Subcutaneous abdominal adipose tissue (tissue), 5 donors: ENCODE data around the gene UBAP2L.
A peak's percentile ranks its signal among the peaks of the same experiment; 100 is the strongest.
"Not testable (repeated sequence)": the region's sequence is repeated elsewhere in the genome, so short reads cannot be mapped to it uniquely, and the experiment has no call there.

ENCODE experiments used
- H3K27ac ChIP-seq: one replicate; pipeline ENCODE4 v1.7.0; 2013; ENCODE audit warnings: low read depth, mild to moderate bottlenecking, inconsistent platforms, low read length, moderate library complexity
- H3K27me3 ChIP-seq, 5 donors: one replicate each; pipeline ENCODE4 v1.7.0; 2013; ENCODE audit warnings: low read length in 5 of 5, inconsistent platforms in 1 of 5; ENCODE audit not compliant: control insufficient read depth in 5 of 5, insufficient read depth in 4 of 5
- H3K36me3 ChIP-seq, 5 donors: one replicate each; pipeline ENCODE4 v1.7.0; 2013; ENCODE audit warnings: low read length in 5 of 5; ENCODE audit not compliant: control insufficient read depth in 5 of 5, insufficient read depth in 5 of 5
- H3K4me1 ChIP-seq, 5 donors: one replicate each; pipeline ENCODE4 v1.7.0; 2013; ENCODE audit warnings: low read length in 5 of 5, mild to moderate bottlenecking in 3 of 5, moderate library complexity in 1 of 5; ENCODE audit not compliant: control insufficient read depth in 5 of 5, insufficient read depth in 5 of 5
- H3K4me3 ChIP-seq, 5 donors: one replicate each; pipeline ENCODE4 v1.7.0; 2013; ENCODE audit warnings: low read length in 5 of 5, low read depth in 1 of 5
- H3K9ac ChIP-seq, 5 donors: one replicate each; pipeline ENCODE4 v1.7.0; 2013; ENCODE audit warnings: low read length in 5 of 5, mild to moderate bottlenecking in 4 of 5, moderate library complexity in 3 of 5
- H3K9me3 ChIP-seq, 5 donors: one replicate each; pipeline ENCODE4 v1.7.0; 2013; ENCODE audit warnings: low read length in 5 of 5; ENCODE audit not compliant: control insufficient read depth in 5 of 5
- donor health status: healthy.
- donor health status: healthy.
- donor health status: healthy.
- donor health status: healthy.
- donor health status: healthy.

UBAP2L gene

GRCh38 chr1:154199563-154199879, 21.2 kb upstream of the UBAP2L start:
- peaks cover 3 to 10% (median 6%) of the 10 kb centered on the region in 5 donors for H3K4me1 ChIP-seq
- peaks cover 0 to 2% (median 0%) of the 10 kb centered on the region in 5 donors for H3K27me3 ChIP-seq
- no peak overlapping the region for H3K27ac ChIP-seq
- H3K36me3 ChIP-seq = no peaks in the 10 kb centered on the region
- peak overlapping the region in 1 of 5 donors; percentile 40 for H3K4me3 ChIP-seq
- H3K9ac ChIP-seq = peak overlapping the region in 2 of 5 donors; percentile 13 to 68
- no peaks in the 10 kb centered on the region for H3K9me3 ChIP-seq

GRCh38 chr1:154205778-154206177, 15.0 kb upstream of the UBAP2L start:
- H3K27me3 ChIP-seq, H3K9me3 ChIP-seq, H3K4me3 ChIP-seq, H3K9ac ChIP-seq, H3K27ac ChIP-seq, H3K4me1 ChIP-seq: not testable (repeated sequence)
- H3K36me3 ChIP-seq = peaks cover 12 to 57% (median 45%) of the 10 kb centered on the region in 5 donors

- Histone ChIP-seq H3K36me3 (peaks cover 12 to 60% (median 48%) of the 10 kb centered on the region in 5 donors), H3K4me1 (no peaks in the 10 kb centered on the region), H3K9ac (no peak within 1 kb of the TSS), H3K27ac (no peak within 1 kb of the TSS), H3K27me3 (no peaks in the 10 kb centered on the region), H3K4me3 (no peak within 1 kb of the TSS), H3K9me3 (no peaks in the 10 kb centered on the region)
These were observed 14.6 kb upstream of the UBAP2L start, which contains the start of gene CFAP141 for GRCh38 chr1:154206196-154206595. Gene CFAP141, minus strand, starts transcription at chr1:154206333. Its CDS starts 26 bp downstream, at chr1:154206307.

DNA sequence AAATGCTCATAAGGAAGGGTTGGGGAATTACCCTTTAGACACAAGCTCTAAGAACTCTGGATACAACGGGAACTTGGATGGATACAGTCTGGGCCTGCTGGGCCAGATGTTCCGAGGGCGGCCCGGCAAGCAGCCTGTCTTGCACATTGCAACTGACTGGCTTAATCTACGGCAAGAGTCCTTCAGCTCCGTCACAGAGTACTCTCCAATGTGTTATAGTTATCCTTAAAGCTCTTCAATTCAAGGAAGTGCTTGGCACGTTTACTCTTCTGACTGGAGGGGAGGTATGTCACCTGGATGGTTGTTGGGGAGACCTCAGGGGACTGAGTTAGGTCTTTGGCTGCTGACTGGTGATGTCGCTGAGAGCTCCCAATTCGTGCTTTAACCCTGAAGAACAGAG, 13.5 kb upstream of the UBAP2L start:
- Histone ChIP-seq H3K9ac (no peak overlapping the region), H3K4me1 (no peaks in the 10 kb centered on the region), H3K4me3 (no peak overlapping the region), H3K9me3 (no peaks in the 10 kb centered on the region), H3K27me3 (no peaks in the 10 kb centered on the region), H3K36me3 (peaks cover 12 to 70% (median 56%) of the 10 kb centered on the region in 5 donors), H3K27ac (no peak overlapping the region)

GRCh38 chr1:154208677-154209388, 11.9 kb upstream of the UBAP2L start:
- Histone ChIP-seq H3K4me1 (no peaks in the 10 kb centered on the region), H3K9ac (no peak overlapping the region), H3K9me3 (no peaks in the 10 kb centered on the region), H3K27me3 (no peaks in the 10 kb centered on the region), H3K4me3 (no peak overlapping the region), H3K36me3 (peaks cover 18 to 86% (median 72%) of the 10 kb centered on the region in 5 donors), H3K27ac (no peak overlapping the region)

DNA sequence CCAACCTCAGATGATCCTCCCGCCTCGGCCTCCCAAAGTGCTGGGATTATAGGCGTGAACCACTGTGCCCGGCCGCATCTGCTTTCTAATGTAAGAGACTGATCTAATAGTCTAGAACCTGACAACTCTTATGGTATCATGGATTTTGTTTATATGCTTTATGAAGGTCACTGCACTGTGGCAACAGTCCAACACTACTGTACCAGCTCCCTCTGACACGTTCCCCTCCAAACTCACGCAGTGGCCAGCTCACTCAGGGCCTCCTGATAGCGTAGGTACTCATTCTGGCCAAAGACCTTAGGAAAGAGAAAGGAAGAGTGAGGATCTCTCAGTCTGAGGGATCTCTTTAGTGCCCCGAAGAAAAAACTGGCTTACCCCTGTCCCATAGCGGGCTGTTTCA, 8.7 kb upstream of the UBAP2L start:
- H3K27ac ChIP-seq = no peak overlapping the region
- no peak overlapping the region for H3K9ac ChIP-seq
- H3K9me3 ChIP-seq = no peaks in the 10 kb centered on the region
- H3K36me3 ChIP-seq = peaks cover 13 to 73% (median 62%) of the 10 kb centered on the region in 5 donors
- no peak overlapping the region for H3K4me3 ChIP-seq
- no peaks in the 10 kb centered on the region for H3K27me3 ChIP-seq
- no peaks in the 10 kb centered on the region for H3K4me1 ChIP-seq

GRCh38 chr1:154213274-154213673, 7.5 kb upstream of the UBAP2L start:
- Histone ChIP-seq H3K27ac (no peak overlapping the region), H3K36me3 (peaks cover 15 to 73% (median 58%) of the 10 kb centered on the region in 5 donors), H3K4me1 (peaks cover under 1 to 10% (median 7%) of the 10 kb centered on the region in 5 donors), H3K27me3 (no peaks in the 10 kb centered on the region), H3K9me3 (no peaks in the 10 kb centered on the region), H3K9ac (no peak overlapping the region), H3K4me3 (no peak overlapping the region)

DNA sequence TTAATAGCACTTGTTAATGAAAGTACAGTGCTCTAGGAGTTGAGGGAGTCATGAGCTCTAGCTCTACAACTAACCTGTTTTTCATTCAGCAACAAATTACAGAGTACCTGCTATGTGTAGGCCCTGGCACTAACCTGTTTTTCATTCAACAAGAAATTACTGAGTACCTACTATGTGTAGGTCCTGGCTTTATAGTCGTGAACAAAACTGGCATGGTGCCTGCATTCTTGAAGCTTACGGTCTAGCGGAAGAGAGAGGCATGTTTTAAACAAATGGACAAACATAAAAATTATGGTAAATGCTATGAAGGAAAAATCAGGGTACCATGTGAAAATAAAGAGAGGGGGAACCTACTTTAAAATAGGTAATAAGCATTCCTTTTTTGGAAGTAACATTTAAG, 2.2 kb upstream of the UBAP2L start:
- Histone ChIP-seq H3K4me1 (peaks cover 2 to 49% (median 44%) of the 10 kb centered on the region in 5 donors), H3K9me3 (no peaks in the 10 kb centered on the region), H3K4me3 (no peak overlapping the region), H3K36me3 (peaks cover 12 to 28% (median 17%) of the 10 kb centered on the region in 5 donors), H3K9ac (peak overlapping the region in 3 of 5 donors; percentile 100), H3K27ac (peak overlapping the region; percentile 99), H3K27me3 (no peaks in the 10 kb centered on the region)

DNA sequence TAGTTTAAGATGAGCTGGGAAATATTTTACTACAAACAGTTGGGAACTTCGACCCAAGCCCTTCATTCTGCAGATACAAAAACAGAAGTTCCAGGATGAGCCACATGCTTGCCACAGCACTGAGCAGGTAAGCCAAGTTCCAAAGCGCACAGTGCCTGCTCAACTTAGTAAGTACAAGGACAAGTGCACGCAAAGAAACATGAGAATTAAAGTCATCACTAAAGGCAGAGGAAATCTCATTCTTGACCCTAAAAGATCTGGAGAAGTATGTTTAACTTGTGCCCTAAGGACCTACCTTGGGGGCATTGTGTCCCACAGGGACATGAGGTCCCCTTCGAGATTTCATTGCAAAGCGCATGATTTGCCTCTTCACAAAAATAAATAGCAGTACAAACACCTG, 1.2 kb upstream of the UBAP2L start:
- Histone ChIP-seq H3K9me3 (no peaks in the 10 kb centered on the region), H3K27me3 (no peaks in the 10 kb centered on the region), H3K36me3 (peaks cover 7 to 18% (median 8%) of the 10 kb centered on the region in 5 donors), H3K27ac (peak overlapping the region; percentile 99), H3K9ac (peak overlapping the region; percentile 100), H3K4me1 (peaks cover 2 to 57% (median 52%) of the 10 kb centered on the region in 5 donors), H3K4me3 (peak overlapping the region; percentile 97 to 99 (median 99))

- H3K4me3 ChIP-seq = peak overlapping the region in 4 of 5 donors; percentile 74 to 99 (median 85)
- peaks cover 7 to 27% (median 8%) of the 10 kb centered on the region in 5 donors for H3K36me3 ChIP-seq
- no peaks in the 10 kb centered on the region for H3K9me3 ChIP-seq
- H3K27ac ChIP-seq = peak overlapping the region; percentile 99
- peak overlapping the region; percentile 90 to 96 (median 93) for H3K9ac ChIP-seq
- H3K4me1 ChIP-seq = peaks cover 2 to 58% (median 52%) of the 10 kb centered on the region in 5 donors
- H3K27me3 ChIP-seq = no peaks in the 10 kb centered on the region
These were observed 169 bp downstream of the UBAP2L start for GRCh38 chr1:154220970-154221277.
